Thoracic aorta (tissue), 2 donors: ENCODE measurements around the gene CENPP. TPM values are rescaled to one million over a fixed set of nuclear protein-coding genes. Genes with fewer than 3 reads are reported as not detected.
A peak's percentile ranks its signal among the peaks of the same experiment; 100 is the strongest.

Experiments
- ATAC-seq: fragments of 150-250 bp; one replicate; pipeline ENCODE4 v1.8.0; 2017; ENCODE audit warnings: low read depth; ENCODE audit not compliant: insufficient number of reproducible peaks, low FRiP score
- DNase-seq: peaks from one replicate; pipeline ENCODE4 v3.0.0-alpha.2; 2020; ENCODE audit warnings: low spot score
- H3K27ac ChIP-seq, 2 donors: fragments of 200-600 bp; sonication (generic); 1 replicate in 1 of 2; 2 replicates in 1 of 2; pipeline ENCODE4 v1.5.1; 2016; ENCODE audit warnings: mild to moderate bottlenecking in 2 of 2, moderate library complexity in 2 of 2
- H3K27me3 ChIP-seq: fragments of 200-600 bp; sonication (generic); replicated peaks from 2 replicates; pipeline ENCODE4 v1.6.0; 2016; ENCODE audit warnings: mild to moderate bottlenecking; ENCODE audit not compliant: insufficient read depth
- H3K36me3 ChIP-seq: fragments of 200-600 bp; sonication (generic); one replicate; pipeline ENCODE4 v1.5.1; 2016
- H3K4me1 ChIP-seq, 2 donors: fragments of 200-600 bp; sonication (generic); 1 replicate in 1 of 2; 2 replicates in 1 of 2; pipeline versions ENCODE4 v1.5.1 to v1.6.0; 2016; ENCODE audit warnings: low read depth in 2 of 2, mild to moderate bottlenecking in 1 of 2; ENCODE audit not compliant: control insufficient read depth in 1 of 2
- H3K4me3 ChIP-seq: fragments of 200-600 bp; sonication (generic); 2 replicates; pipeline ENCODE4 v1.5.1; 2016; ENCODE audit warnings: mild to moderate bottlenecking
- H3K9me3 ChIP-seq: fragments of 200-600 bp; sonication (generic); 2 replicates; pipeline ENCODE4 v1.5.1; 2016
- CTCF ChIP-seq: fragments of 200-600 bp; sonication (generic); IDR thresholded peaks from one replicate; pipeline ENCODE4 v1.5.1; 2019; ENCODE audit warnings: antibody characterized with exemption
- total RNA-seq, 2 donors: library from RNA; depleted of rRNA; stranded (reverse); fragments of >200 nt; gene quantifications; one replicate each; pipeline versions ENCODE4 v1.1.0 to v1.2.3, GENCODE V29; 2016

Gene CENPP
- total RNA-seq, 2 donors from 2014 or later, result 3.8 to 13.6 TPM

- no peak for TF ChIP-seq CTCF
- H3K27ac ChIP-seq, result no peak overlapping the region
- H3K9me3 ChIP-seq, result no peaks in the 10 kb centered on the region
- DNase-seq (no peak), ATAC-seq (no peak)
- H3K4me3 ChIP-seq, result no peak overlapping the region
- H3K36me3 ChIP-seq, result no peaks in the 10 kb centered on the region
- H3K27me3 ChIP-seq, result no peaks in the 10 kb centered on the region
- H3K4me1 ChIP-seq, result peaks cover 7 to 23% of the 10 kb centered on the region in 2 donors
These were observed 104.1 kb downstream of the CENPP start for GRCh38 chr9:92429836-92430235.

GRCh38 chr9:92432350-92432749, 106.6 kb downstream of the CENPP start:
- no peak for ATAC-seq
- no peak overlapping the region for H3K27ac ChIP-seq

GRCh38 chr9:92432972-92433548, 107.3 kb downstream of the CENPP start:
- Histone ChIP-seq H3K36me3 (no peaks in the 10 kb centered on the region), H3K9me3 (no peaks in the 10 kb centered on the region), H3K27ac (no peak overlapping the region), H3K4me1 (no peaks in the 10 kb centered on the region), H3K4me3 (no peak overlapping the region), H3K27me3 (no peaks in the 10 kb centered on the region)
- no peak for TF ChIP-seq CTCF
- no peak for ATAC-seq
- no peak for DNase-seq

More at GRCh38 chr9:92432350-92432749, 106.6 kb downstream of the CENPP start:
- Histone ChIP-seq H3K9me3 (no peaks in the 10 kb centered on the region), H3K27me3 (no peaks in the 10 kb centered on the region), H3K36me3 (no peaks in the 10 kb centered on the region), H3K4me1 (no peaks in the 10 kb centered on the region), H3K4me3 (no peak overlapping the region)
- DNase-seq, result no peak
- no peak for TF ChIP-seq CTCF

- TF ChIP-seq CTCF, result no peak
- Histone ChIP-seq H3K27ac (no peak overlapping the region), H3K4me1 (peaks cover 5 to 15% of the 10 kb centered on the region in 2 donors), H3K4me3 (no peak overlapping the region), H3K36me3 (no peaks in the 10 kb centered on the region), H3K9me3 (no peaks in the 10 kb centered on the region), H3K27me3 (no peaks in the 10 kb centered on the region)
- no peak for DNase-seq
- ATAC-seq, result no peak
These were observed 109.5 kb downstream of the CENPP start for GRCh38 chr9:92435263-92435662.

- H3K27ac ChIP-seq, result no peak overlapping the region
These were observed 113.3 kb downstream of the CENPP start for GRCh38 chr9:92438900-92439526.

More at GRCh38 chr9:92438900-92439526, 113.3 kb downstream of the CENPP start:
- Histone ChIP-seq H3K9me3 (no peaks in the 10 kb centered on the region), H3K27me3 (no peaks in the 10 kb centered on the region), H3K4me3 (no peak overlapping the region), H3K36me3 (no peaks in the 10 kb centered on the region), H3K4me1 (peaks cover 5 to 15% of the 10 kb centered on the region in 2 donors)
- no peak for DNase-seq
- TF ChIP-seq CTCF, result peak; percentile 43
- no peak for ATAC-seq
